TTC549 (cell line): ENCODE measurements around the gene TEX19.
"Not testable (repeated sequence)": the region's sequence is repeated elsewhere in the genome, so short reads cannot be mapped to it uniquely, and the experiment has no call there.

Source experiments
- FAIRE-seq: peaks from 2 replicates; lab custom pipeline; 2012; peaks lifted over from hg19 to GRCh38; lab: Jason Lieb, UNC

Gene TEX19

DNA sequence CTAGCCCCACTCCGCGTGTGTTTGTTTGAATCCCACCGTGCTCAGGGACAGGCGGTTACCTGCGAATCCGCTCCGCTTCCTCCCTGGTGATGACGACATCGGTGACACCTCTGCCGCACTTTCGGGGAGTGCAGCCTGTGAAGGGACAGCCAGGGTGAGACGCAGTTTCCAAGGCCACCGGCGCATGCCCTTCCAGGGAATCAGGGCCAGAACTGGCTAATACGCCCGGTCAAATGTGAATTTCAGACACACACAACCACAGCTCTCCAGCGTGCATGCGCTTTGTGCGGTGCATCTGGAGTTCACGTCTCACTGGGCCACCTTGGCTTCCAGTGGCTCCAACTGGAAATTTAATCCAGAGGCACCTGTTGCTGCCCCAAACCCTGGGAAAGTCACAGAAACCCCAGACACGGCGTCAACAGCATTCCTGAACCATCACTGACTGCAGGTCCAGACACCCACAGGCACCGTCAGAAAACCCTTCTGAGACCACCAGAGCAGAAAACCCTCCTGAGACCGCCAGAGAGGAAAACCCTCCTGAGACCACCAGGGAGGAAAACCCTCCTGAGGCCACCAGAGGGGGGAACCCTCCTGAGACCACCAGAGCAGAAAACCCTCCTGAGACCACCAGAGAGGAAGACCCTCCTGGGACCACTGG lies 52.5 kb downstream of the TEX19 start:
- no peak for FAIRE-seq

DNA sequence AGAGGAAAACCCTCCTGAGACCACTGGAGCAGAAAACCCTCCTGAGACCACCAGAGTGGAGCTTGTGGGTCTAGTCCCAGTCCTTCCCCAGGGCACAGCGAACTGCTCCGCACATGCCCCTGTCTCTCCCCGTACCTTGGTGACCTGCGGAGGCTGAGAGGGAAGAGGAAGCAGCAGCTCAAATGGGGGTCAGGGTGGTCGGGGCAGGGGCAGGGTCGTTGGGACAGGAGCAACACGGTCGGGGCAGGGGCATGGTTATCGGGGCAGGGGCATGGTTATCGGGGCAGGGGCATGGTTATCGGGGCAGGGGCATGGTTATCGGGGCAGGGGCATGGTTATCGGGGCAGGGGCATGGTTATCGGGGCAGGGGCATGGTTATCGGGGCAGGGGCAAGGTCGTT lies 53.0 kb downstream of the TEX19 start:
- not testable (repeated sequence) for FAIRE-seq

DNA sequence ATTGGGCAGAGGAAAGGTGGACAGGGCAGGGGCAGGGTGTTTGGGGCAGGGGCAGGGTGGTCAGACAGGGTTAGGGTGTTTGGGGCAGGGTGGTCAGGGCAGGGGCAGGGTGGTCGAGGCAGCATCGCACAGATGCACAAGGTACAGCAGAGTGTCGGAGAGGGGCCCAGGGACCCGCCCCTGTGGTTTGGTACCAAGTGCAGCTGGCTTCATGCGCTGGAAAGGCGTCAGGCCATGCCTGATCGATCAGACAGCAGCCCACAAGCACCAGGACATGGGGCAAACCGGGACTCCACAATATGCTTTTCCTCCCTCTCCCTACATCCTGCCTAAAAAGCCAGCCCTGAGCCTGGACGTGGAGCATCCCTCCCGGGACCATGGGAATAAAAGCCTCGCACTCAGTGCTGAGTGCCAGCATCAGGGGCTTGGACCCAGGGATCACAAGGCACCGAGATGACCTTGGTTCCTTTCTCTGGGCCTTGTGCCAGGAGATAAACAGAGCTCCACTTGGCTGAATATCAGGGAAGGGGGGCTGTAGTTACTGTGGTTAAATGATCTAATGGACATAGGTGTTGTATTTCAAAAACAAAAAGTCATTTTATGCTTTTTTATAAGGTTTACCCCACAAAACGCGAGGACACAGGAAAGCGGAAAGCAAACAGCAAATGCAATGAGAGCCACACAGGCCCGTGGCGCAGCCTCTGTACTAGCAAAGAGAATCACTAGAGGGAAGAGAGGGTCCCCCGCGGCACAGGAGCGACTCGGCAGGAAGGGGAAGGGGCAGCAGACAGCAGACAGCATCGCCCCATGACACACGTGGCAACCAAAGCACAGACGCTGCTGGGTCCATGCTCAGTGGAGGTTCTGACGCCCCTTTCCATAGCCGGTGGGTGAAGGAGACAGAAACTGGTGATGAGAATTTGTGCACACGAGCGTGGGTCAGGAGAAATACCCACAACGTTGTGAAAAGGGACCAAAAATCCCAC lies 53.8 kb downstream of the TEX19 start:
- no peak for FAIRE-seq
